NCI-H82 (cell line): Measurements from ENCODE around the gene BCL2L14.

Source experiments
- DNase-seq: peaks from one replicate; lab custom pipeline; 2025; lab: John Stamatoyannopoulos, UW

BCL2L14 gene

GRCh38 chr12:12056951-12057350, 13.8 kb upstream of the BCL2L14 start:
- no peak for DNase-seq

GRCh38 chr12:12064596-12064995, 6.1 kb upstream of the BCL2L14 start:
- DNase-seq: no peak

GRCh38 chr12:12068751-12069150, 2.0 kb upstream of the BCL2L14 start:
- DNase-seq: no peak

- DNase-seq: no peak
These were observed 754 bp upstream of the BCL2L14 start for GRCh38 chr12:12069821-12070548.

GRCh38 chr12:12072064-12072760, 1.5 kb downstream of the BCL2L14 start:
- no peak for DNase-seq

- no peak for DNase-seq
These were observed 8.6 kb downstream of the BCL2L14 start for GRCh38 chr12:12079291-12079690.

- peak; percentile 56 for DNase-seq
These were observed 11.2 kb downstream of the BCL2L14 start for GRCh38 chr12:12081836-12082497.

- no peak for DNase-seq
These were observed 12.9 kb downstream of the BCL2L14 start for GRCh38 chr12:12083688-12084087.

GRCh38 chr12:12086362-12086761, 15.6 kb downstream of the BCL2L14 start:
- no peak for DNase-seq

GRCh38 chr12:12086973-12087692, 16.4 kb downstream of the BCL2L14 start:
- no peak for DNase-seq

- no peak for DNase-seq
These were observed 16.9 kb downstream of the BCL2L14 start for GRCh38 chr12:12087693-12088034.

GRCh38 chr12:12088147-12088546, 17.4 kb downstream of the BCL2L14 start:
- no peak for DNase-seq

- no peak for DNase-seq
These were observed 18.0 kb downstream of the BCL2L14 start for GRCh38 chr12:12088761-12089160.

- DNase-seq: no peak
These were observed 20.3 kb downstream of the BCL2L14 start for GRCh38 chr12:12091071-12091470.

- DNase-seq: no peak
These were observed 21.4 kb downstream of the BCL2L14 start for GRCh38 chr12:12091977-12092663.

GRCh38 chr12:12094481-12094880, 23.7 kb downstream of the BCL2L14 start:
- DNase-seq: no peak

- no peak for DNase-seq
These were observed 24.3 kb downstream of the BCL2L14 start for GRCh38 chr12:12095021-12095420.

GRCh38 chr12:12097891-12098690, 27.4 kb downstream of the BCL2L14 start:
- DNase-seq: no peak

- DNase-seq: no peak
These were observed 27.9 kb downstream of the BCL2L14 start for GRCh38 chr12:12098691-12099015.

GRCh38 chr12:12099102-12099501, 28.4 kb downstream of the BCL2L14 start:
- DNase-seq: no peak

GRCh38 chr12:12107678-12108077, 36.9 kb downstream of the BCL2L14 start:
- no peak for DNase-seq
